HG03175 (cell line): Measurements from ENCODE around the gene ZNF699.
"Not testable (repeated sequence)": the region's sequence is repeated elsewhere in the genome, so short reads cannot be mapped to it uniquely, and the experiment has no call there.

Experiments
- ATAC-seq: cut with Tn5 transposase; IDR thresholded peaks from one replicate; pipeline ENCODE4 v1.9.1; 2021; ENCODE audit warnings: mild to moderate bottlenecking, moderate library complexity; ENCODE audit not compliant: unreplicated experiment

The ZNF699 gene

GRCh38 chr19:9309139-9309973 lies at the start of gene ZNF699:
Gene ZNF699, minus strand, starts transcription at chr19:9309838. Its CDS starts 4,719 bp downstream, at chr19:9305119.
- ATAC-seq: peak; percentile 90

DNA sequence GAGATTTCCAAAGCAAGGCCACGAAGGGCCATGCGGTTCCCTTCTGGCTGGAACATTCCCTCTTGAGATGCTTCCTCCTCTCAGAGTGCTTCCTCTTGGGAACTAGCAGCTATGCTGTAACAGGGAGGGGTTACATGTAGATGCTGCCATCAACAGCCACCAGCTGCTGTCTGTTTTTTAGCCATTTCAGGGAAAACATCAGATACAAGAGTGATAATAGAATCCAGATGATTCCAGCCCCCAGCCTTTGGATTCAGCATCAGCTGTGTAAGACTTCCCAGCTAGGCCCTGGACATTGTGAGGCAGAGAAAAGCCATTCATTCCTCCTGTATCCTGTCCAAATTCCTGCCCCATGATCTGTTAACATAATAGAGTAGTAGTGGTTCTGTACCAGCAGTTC lies 45.0 kb upstream of the ZNF699 start:
- no peak for ATAC-seq

DNA sequence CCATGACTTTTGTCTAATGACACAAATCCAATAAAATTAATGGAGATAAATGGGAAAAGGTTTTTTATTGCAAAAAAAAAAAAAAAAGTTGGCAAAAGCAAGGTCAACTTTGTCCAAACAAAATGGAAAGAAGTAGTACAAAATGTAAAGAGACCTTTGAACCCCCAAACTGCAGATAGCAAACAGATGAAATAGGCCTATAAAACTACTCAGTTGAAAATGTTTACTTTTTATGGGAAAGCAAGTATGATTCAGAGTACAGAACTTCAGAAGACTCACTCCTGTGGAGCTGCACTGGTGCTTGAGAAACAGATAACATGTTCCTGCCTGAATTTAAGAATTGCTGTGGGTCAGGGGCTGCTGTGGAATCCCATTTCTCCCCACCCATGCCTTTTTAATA lies 43.4 kb upstream of the ZNF699 start:
- no peak for ATAC-seq

DNA sequence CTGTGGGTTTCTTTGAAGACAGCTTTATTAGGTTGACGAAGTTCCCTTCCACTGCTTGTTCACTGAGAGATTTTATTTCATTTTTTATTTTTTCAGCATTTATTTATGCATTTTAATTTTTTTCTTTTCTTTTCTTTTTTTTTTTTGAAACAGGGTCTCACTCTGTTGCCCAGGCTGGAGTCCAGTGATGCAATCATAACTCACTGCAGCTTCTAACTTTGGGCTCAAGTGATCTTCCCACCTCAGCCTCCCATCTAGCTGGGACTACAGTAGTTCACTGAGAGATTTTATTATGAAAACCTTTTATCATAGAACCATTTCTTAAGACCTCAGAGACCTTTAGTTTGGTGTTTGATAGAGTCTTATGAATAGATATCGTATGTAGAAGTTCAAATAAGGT lies 42.9 kb upstream of the ZNF699 start:
- ATAC-seq: no peak

- ATAC-seq: no peak
These were observed 39.0 kb upstream of the ZNF699 start for GRCh38 chr19:9348671-9349070.

DNA sequence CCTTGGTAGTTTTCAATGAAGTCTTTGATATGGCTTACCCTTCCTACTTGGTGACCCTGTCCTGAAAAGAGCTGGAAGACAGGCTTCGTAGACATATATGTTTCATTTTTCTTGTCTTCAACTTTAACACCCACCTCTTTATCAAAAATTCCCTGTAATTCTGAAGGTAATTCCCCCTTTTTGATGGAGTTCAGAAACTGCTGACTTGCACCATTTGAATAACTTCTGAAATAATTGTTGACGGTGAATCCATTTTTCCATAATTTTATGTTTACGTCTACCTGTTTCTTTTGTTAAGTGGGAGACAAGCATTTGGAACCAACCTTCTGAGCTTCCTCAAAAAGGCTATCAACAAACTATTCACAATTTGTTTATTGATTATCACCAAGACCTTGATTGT lies 38.6 kb upstream of the ZNF699 start:
- ATAC-seq: no peak

- no peak for ATAC-seq
These were observed 35.4 kb upstream of the ZNF699 start for GRCh38 chr19:9345005-9345404.

DNA sequence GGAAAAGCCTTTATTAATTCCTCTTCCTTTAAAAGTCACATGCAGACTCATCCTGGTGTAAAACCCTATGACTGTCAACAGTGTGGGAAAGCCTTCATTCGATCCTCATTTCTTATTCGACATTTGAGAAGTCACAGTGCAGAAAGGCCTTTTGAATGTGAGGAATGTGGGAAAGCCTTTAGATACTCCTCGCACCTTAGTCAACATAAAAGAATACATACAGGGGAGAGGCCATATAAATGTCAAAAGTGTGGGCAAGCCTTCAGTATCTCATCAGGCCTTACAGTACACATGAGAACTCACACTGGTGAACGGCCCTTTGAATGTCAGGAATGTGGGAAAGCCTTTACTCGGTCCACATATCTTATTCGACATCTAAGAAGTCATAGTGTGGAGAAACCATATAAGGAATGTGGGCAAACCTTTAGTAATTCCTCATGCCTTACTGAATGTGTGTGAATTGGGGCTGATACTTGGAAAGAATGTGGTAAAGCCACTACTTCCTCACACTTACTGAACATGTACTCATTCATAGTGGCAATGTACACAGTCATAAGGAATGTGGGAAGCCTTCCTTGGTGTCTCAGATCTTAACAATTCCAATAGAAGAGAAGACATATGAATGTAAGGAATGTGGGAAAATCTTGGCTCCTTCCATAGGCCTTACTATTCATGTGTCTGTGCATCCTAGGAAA lies 33.1 kb upstream of the ZNF699 start:
- no peak for ATAC-seq

DNA sequence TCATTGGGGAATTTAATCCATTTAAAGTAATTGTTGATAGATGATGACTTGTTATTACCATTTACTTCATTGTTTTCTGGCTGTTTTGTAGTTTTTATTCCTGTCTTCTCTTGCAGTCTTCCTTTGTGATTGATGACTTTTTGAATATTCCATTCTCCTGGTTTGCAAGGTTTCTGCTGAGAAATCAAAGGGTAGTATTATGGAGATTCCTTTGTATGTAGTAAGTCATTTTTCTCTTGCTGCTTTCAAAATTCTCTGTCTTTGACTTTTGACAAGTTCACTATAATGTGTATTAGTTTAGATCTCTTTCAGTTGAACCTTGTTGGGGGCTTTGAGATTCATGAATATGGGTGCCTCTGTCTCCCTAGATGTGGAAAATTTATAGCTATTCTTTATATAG lies 20.4 kb upstream of the ZNF699 start:
- ATAC-seq: no peak

- no peak for ATAC-seq
These were observed 14.9 kb upstream of the ZNF699 start for GRCh38 chr19:9324584-9324962.

GRCh38 chr19:9323919-9324583 lies 14.4 kb upstream of the ZNF699 start, which contains the start of gene ZNF559:
Gene ZNF559, plus strand, starts transcription at chr19:9324179. Its CDS starts 14,371 bp downstream, at chr19:9338550.
- ATAC-seq: peak; percentile 92

- ATAC-seq: peak; percentile 41
These were observed 13.9 kb upstream of the ZNF699 start for GRCh38 chr19:9323557-9323918.

- not testable (repeated sequence) for ATAC-seq
These were observed 12.6 kb upstream of the ZNF699 start for GRCh38 chr19:9322201-9322600.

- ATAC-seq: not testable (repeated sequence)
These were observed 12.1 kb upstream of the ZNF699 start for GRCh38 chr19:9321756-9322155.

GRCh38 chr19:9321338-9321737 lies 11.7 kb upstream of the ZNF699 start:
- no peak for ATAC-seq

DNA sequence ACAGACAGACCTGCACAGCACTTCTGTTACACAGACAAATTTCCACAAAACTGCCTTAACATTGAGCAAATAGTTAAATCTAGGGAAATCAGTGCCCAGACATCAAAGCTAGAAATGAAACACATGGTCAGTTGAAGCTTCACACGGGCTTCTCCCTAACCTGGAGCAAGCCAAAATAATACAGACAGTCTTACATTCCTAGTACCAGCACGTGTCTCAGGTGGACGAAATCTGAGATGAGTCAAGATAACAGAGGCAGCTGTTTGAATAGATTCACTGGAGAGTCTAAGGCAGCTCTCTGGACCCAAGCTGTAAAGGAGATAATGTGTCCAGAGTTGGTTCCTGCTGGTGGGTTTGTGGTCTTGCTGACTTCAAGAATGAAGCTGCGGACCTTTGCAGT lies 4.1 kb upstream of the ZNF699 start:
- no peak for ATAC-seq

DNA sequence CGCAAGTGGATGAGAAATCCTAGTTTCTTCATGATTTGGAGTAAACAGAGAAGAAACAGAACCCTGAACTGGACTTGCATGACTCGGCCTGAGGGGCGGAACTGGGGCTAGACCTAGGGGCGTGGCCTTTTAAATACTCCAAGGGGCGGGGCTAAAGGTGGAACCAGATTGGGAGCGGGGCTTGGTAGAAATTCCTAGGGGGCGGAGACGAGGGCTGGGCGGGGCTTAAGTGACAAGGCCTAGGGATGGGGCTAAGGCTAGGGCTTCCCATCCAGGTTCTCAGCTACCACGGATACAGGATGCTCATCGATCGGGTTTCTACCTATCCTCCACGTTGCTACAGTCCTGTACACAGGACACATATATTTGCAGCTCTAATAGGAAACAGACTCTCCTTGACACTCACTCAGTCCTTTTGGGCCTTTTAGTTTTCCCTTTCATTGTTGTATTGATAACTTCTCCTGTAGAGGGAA lies 372 bp upstream of the ZNF699 start:
- peak; percentile 65 for ATAC-seq

- no peak for ATAC-seq
These were observed 1.4 kb downstream of the ZNF699 start for GRCh38 chr19:9308091-9308770.

DNA sequence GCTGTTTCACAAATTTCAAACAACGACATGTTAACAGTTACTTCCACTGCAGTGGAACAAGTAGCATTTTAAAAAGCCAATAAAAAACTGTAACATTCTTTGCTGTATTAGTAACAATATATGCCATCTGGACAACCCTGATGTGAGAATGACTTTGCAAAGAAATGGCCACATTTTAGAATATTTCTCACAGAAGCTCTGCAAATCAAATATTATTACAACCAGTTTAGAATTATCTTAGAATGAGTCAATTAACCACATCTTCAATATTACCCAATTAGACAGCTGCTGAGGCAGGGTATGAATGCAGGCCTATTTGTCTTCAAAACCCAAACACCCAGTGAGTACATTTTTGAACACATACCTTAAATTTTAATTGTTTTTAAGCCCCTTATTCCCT lies 3.2 kb downstream of the ZNF699 start:
- no peak for ATAC-seq

DNA sequence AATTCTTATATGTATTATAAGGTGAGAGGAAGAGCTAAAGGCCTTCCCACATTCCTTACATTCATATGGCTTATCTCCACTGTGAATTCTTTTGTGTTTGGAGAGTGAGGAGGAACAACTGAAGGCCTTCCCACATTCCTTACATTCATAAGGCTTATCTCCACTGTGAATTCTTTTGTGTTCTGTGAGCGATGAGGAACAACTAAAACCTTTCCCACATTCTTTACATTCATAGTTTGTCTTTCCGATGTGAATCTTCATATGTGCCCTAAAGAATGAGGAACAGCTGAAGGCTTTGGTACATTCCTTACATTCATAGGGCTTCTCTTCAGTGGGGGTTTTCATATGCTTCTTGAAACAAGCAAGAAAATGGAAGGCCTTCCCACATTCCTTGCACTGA lies 13.3 kb downstream of the ZNF699 start:
- ATAC-seq: no peak

DNA sequence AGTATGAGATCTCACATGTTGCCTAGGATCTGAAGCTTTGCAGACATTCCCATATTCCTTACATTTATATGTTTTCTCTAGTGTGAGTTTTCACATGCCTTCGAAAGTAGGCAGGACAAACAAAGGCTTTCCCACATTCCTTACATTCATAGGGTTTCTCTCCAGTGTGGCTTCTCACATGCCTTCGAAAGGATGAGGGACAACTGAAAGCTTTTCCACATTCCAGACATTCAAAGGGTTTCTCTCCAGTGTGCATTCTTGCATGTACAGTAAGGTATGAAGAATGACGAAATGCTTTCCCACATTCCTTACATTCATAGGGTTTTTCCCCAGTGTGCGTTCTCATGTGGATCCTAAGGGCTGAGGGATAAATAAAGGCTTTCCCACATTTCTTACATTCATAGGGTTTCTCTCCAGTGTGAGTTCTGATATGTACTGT lies 14.2 kb downstream of the ZNF699 start:
- no peak for ATAC-seq
